EH (cell line): Measurements from ENCODE around the gene RTKN2.
"Not testable (repeated sequence)": the region's sequence is repeated elsewhere in the genome, so short reads cannot be mapped to it uniquely, and the experiment has no call there.

ENCODE experiments used
- DNase-seq: peaks from one replicate; pipeline ENCODE4 v3.0.0-alpha.2; 2015; ENCODE audit warnings: low read depth

The RTKN2 gene, protein sequence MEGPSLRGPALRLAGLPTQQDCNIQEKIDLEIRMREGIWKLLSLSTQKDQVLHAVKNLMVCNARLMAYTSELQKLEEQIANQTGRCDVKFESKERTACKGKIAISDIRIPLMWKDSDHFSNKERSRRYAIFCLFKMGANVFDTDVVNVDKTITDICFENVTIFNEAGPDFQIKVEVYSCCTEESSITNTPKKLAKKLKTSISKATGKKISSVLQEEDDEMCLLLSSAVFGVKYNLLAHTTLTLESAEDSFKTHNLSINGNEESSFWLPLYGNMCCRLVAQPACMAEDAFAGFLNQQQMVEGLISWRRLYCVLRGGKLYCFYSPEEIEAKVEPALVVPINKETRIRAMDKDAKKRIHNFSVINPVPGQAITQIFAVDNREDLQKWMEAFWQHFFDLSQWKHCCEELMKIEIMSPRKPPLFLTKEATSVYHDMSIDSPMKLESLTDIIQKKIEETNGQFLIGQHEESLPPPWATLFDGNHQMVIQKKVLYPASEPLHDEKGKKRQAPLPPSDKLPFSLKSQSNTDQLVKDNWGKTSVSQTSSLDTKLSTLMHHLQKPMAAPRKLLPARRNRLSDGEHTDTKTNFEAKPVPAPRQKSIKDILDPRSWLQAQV

DNA sequence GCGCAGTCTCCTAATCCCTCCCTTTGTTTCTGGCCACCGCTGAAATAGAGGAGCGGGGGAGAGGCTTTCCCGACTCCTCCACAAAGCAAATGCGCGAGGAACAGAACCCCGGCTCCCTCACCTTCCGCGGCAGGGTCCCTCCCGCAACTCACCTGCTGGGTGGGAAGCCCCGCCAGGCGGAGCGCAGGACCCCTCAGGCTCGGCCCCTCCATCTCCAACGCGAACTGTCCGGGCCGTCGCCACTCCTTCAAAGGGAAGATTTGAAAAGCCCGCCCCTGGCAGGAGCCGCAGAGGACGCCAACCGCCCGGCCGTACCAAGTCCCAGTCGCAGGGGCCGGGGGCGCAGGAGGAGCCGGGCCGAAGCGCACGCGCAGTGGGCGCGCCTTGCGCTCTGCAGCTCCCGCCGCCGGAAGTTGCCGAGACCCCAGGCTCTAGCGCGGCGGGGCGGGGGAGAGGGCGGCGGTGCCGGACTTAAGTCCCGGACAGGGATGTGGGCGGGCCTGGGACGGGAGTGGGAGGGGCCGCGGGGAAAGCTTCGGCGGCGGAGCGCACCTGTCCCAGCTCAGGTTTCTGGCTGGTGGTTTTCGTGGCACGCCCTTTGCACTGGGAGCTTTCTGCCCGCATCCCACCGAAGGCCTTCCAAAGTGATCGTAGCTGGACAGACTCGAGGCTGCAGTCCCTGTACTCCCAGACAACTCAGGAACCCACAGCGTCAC lies at the start of gene RTKN2:
TSS of gene RTKN2 (minus strand) at position 446 of the 716 bp plus-strand sequence. CDS start at position 212, 234 bp downstream.
- DNase-seq, result peak; percentile 83

DNA sequence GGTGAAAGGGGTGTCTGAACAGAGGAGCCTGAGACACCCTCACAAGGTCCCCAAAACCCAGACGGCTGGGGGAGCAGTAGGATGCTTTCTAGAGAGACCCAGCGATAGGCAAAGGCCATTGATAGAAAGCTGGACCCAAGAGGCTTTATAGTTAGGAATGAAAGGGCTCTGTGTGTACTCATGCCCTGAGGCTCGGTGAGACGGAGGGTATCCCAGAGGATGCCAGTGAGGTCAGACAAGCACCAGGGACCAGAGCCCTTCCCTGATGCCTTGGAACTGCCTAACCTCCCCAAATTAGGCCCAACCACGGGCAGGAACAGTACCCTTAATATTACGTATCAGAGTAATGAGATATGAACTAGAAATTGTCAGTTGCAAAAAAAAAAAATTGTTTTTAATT lies 48.6 kb upstream of the RTKN2 start:
- DNase-seq, result no peak

DNA sequence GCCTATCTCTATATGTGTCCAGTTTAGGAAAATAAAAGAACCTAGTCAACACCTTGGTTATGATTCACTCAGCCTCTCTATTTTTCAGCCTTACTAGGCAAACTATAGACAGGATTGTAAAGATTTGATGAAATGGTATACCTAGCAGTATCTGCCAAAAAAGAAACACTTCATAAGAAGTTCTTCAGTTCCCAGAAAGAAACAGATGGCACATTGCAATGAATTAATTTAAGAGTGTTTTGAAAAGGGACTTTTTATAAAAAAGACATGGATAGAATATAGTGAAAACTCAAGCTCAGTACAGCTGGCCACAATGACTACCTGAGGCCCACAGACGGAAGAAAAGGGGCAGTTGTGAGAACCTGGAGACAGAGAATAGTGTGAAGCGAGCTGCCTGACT lies 40.6 kb upstream of the RTKN2 start:
- DNase-seq, result no peak

DNA sequence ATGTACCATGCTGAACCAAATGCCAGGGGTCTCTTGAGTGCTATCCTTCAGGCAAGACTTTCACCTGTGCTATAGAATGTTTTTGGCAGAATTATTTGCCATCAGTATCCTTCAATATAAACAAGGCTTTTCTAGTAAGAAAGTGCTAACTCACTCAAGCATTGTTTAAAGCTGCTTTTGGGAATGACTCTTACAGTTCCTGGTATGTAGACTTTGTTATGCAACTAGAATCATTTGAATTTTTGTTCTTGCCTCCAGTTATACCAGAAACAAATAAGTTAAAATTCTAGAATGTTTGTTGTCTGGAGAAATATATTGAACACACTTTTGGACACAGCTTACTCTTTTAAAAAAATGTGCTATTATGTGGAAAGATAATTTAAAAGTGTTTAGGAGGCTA lies 39.5 kb upstream of the RTKN2 start:
- DNase-seq, result peak; percentile 35

DNA sequence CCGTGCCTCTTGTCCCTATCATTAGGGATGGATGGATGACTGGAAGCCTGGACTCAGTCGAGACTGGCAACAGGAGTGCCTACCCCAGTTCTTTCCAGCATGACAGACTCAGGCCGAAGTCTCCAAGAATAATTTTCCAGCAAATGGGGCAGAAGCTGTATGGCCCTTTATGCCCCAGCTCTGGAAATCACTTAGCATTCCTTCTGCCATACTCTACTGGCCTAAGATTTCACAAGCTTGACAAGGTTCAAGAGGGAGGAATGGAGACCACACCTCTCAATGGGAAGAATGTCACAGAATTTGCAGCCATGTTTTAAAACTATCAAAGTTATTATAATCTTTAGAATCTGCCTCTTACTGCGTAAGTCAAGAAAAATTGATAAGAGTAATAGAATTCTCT lies 39.0 kb upstream of the RTKN2 start:
- DNase-seq, result no peak

DNA sequence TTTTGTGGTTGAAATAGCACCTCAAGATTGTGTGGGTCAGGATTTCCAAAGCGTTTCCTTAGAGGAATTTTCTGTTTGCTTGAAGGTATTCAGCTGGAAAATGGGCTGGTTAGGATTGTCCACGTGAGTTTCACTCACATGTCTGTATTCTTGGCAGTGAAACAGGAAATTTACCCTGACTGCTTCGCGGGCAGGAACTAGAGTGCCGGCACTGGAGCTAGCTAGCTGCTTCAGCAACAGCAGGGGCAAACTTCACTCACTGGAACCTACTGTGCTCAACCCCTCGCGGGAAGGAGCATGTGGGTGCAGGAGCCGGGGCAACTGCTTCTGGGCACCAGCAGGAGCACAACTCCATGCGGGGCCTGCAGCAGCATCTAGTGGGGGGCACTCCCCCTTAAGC lies 38.0 kb upstream of the RTKN2 start:
- DNase-seq, result no peak

DNA sequence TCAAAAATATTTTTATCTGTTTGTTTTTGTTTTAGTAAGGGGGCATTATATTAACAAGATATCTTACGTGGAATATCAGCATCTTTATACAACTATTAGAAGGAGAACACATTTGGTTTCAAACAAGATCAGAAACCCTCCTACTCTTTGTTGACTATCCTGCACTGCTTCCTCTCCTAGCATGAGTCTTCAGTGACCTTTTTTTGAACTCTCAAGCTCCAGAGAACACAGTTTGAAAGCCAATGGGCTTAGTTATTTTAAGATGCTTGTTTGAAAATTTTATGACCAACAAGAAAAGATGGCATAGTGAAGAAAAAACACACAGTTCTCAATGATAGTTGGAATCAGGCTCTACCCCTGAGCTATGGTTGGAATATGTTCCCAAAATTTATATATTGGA lies 37.2 kb upstream of the RTKN2 start:
- DNase-seq, result peak; percentile 26

DNA sequence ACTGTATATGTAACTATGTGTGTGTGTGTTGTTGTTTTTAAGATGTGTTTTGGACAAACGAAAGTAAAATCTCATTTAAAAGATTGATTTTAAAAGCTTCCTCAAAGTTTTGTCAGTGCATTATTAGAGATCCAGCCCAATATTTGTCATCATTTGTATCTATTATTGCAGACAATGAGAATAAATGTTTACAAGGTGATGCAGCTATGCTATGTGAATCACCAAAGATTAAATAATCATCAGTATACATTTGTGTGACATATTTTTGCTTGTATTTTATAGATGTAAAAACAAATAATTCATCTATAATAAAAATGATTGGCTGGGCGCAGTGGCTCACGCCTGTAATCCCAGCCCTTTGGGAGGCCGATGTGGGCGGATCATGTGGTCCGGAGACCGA lies 35.3 kb upstream of the RTKN2 start:
- DNase-seq, result no peak

DNA sequence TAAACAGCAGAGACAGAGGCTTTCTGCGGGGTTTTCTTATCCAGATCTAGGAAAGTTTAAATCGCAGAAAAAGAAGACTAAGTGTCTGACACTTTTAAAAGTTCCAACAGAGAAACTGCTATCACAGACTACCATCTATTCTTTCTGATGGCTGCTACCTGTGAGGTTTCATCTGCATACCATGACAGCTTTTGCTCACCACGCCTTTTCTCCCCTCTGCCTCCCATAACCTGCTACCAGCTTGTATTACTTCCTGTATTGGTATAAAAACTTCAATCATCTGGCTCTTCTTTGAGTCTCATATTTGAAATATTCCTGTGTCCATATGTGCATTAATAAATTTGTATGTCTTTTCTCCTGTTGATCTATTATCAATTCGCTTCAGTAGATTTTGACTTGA lies 34.1 kb upstream of the RTKN2 start:
- no peak for DNase-seq

DNA sequence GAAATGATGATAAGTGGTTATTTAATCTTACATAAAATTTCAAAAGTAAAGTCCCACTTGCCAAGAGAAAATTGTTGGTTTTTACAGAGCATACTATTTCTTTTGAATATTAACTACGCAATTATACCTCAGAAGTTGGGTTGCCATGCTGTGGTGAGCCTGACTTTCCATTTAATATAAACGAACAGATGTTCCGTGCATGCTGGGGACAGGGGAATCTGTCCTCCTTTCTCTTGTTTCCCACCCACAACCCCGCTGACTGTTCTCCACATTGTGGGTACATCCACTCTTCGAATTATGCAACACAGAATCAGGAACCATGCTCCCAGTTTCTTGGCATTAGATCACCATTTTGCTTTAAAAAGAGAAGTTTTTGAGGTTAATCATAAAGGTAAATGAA lies 29.2 kb upstream of the RTKN2 start:
- DNase-seq, result no peak

DNA sequence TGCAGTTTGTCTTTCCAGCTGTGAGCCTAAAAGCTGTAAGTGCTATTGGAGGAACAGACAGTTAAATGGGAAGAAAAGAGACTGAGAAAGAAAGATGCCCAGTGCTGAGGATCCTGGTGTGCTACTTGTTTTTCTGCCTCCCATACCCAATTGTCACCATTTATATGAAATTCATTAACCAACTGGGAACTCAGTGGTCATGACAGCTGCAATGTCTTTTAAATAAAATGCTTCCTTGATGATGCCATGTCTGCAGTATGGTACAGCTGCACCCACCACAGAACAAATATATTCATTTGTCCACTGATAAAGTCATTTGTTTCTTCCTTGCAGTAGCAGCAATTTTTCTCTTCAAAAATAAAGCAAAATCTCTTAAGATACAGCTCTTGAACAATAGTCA lies 15.6 kb upstream of the RTKN2 start:
- no peak for DNase-seq

DNA sequence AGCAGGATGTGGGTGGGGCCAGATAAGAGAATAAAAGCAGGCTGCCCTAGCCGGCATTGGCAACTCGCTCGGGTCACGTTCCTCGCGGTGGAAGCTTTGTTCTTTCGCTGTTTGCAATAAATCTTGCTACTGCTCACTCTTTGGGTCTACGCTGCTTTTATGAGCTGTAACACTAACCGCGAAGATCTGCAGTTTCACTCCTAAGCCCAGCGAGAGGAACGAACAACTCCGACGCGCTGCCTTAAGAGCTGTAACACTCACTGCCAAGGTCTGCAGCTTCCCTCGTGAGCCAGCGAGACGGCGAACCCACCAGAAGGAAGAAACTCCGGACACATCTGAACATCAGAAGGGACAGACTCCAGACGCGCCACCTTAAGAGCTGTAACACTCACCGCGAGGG lies 12.7 kb upstream of the RTKN2 start:
- not testable (repeated sequence) for DNase-seq

DNA sequence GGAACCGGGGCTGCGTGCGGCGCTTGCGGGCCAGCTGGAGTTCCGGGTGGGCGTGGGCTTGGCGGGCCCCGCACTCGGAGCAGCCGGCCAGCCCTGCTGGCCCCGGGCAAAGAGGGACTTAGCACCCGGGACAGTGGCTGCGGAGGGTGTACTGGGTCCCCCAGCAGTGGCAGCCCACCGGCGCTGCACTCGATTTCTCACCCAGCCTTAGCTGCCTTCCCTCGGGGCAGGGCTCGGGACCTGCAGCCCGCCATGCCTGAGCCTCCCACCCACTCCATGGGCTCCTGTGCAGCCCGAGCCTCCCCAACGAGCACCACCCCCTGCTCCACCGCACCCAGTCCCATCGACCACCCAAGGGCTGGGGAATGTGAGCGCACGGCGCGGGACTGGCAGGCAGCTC lies 11.7 kb upstream of the RTKN2 start:
- DNase-seq, result not testable (repeated sequence)

DNA sequence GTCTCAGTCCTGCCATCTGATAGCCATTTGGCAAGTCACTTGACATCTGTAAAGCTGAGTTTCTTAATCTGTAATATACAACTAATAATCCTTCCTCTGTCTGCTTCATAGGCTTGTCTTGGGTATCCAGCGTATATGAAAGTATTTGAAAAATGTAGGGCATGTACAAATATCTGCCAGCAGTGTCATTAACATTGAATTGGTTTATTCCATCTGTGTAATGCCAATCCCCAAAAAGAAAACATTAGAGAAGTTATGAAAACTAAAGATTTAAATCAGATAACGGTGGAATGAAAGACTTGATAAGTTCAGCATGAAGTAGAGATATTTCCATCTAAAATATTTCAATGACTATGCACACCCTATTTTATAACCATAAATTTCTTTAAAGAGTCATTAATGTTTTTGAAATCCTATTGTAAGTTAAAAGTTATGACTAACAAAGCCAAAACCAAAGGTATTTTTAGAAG lies 9.8 kb upstream of the RTKN2 start:
- DNase-seq, result peak; percentile 84

DNA sequence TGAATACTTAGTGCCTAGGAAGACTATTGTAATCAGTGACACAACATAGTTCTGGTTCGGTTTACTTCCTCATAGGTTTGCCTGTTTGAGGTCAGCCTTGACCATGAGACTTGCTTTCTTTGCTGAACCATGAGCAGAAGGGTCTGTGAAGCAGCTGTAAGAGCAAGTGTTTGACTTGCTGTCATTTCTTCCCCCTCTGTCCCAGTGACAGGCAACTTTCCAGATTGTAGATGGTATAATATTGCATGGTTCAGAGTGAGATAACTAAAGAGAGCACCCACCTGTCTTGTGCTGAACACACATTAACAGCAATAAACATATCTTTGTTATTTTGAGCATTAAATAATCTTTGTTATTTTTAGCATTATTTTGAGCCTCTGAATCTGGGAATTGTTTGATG lies 9.3 kb upstream of the RTKN2 start:
- no peak for DNase-seq

DNA sequence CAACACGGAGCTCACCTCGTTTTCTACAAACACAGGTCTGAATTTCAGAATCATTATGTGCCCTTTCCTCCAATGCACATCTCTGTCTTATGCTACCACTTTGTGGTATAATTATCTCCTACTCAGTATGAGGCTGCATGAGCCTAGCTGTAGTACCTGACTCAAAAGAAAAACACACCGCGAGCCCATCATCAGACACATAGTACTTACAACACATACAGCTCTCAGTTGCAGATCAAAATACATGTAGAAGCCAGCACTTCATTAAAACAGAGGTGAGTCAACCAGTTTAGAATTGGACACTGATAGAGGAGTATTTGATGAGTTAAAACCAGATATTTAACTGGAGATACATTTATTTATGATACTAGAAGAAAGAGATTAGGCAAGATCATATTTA lies 1.4 kb upstream of the RTKN2 start:
- no peak for DNase-seq

DNA sequence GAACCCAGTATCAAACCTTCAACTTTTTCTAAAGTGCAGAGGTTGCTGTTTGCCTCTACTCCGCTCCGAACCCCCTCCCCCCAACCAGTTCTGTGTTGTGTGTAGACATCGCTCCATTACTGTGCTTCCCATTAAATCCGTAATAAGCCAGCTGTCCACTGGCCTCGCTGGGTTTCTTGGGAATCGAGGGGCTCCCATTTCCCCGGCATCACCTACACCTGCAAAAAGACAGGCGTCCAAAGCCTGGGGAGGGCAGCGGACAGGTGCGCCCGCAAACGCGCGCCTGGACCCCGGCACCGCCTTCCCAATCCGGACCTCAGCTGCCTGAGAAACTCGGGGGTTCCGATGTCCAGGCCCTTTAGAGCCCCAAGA lies 631 bp downstream of the RTKN2 start:
- no peak for DNase-seq

DNA sequence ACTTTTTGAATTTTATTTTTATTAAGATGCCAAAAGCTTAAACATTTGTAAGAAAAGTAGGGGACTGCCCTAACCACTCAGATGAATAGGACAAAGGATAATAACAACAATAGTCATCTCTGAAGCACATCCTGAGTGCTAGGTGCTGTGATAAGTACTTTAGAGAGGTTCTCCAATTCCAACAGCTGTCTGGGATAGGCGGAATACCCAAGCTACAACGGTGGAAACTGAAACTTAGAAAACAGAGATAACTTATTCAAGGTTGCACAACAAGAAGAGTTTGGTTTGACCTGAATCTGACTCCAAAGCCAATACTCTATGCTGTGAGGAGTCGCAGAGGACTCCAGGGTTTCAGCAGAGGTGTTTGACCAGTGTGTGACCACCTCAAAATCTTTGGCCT lies 2.0 kb downstream of the RTKN2 start:
- DNase-seq, result no peak

DNA sequence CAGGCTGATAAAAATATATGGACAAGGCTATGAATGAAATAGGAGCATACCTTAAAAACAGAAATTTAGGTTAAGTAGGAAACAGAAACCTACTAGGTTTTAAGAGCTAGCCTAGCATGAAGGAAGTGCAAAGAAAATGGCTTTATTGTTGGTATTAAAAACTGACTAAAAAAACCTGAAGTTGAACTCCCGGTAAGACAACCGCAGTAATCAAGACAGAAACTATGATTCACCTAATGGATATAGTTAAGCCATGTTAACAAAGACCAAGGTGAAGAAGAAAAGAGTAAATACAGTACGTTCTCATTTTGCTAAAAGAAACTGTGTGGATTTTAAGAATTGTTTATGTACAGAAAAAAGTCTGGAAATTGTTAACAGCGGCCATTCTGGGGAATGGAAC lies 2.5 kb downstream of the RTKN2 start:
- no peak for DNase-seq

DNA sequence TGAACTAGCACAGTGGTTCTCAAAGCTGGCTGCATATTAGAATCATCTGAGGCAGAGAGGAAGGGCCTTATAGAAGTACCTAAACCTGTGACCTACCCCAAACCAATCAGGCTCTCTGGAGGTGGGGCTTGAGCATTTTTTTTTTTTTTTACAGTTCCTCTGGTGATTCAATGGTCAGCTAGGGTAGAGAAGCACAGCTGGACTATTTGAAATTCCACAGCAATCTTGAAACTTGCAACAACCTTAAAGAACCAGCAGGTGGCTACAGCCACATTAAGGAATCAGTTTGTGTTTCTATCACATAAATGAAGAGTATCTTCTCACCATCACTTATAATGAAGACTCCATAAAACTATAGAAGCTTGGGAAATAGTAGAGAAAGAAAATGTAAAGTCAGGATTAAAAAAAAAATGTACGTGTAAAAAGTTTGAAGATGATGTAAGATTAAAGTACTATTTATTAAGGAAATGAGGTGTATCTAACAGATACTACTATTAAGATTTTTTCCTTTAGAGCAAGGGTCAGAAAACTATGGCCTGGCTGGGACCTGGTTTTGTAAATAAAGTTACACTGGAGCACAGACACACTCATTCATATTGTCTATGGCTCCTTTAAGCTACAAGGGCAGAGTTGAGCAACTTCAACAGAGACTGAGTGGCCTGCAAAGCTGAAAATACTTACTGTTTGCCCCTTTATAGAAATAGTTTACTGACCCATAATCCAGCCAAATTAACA lies 3.8 kb downstream of the RTKN2 start:
- peak; percentile 89 for DNase-seq

DNA sequence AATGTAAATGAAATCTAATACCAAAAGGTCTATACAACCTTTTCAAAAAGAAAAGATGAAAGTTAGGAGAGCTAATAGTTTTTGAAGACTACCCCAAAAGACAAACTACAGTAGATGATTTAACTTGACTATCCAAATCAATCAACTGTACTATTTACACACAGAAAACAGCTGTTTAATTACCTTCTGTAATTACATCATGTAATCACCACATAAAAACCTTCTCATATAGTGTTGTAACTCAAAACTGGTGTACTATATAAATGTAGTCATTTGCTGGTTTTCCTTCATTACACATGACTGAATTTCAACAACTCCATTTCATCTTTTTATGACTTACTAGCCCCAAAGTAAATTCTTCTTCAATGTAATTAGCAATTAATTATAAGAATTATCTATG lies 4.5 kb downstream of the RTKN2 start:
- DNase-seq, result no peak

DNA sequence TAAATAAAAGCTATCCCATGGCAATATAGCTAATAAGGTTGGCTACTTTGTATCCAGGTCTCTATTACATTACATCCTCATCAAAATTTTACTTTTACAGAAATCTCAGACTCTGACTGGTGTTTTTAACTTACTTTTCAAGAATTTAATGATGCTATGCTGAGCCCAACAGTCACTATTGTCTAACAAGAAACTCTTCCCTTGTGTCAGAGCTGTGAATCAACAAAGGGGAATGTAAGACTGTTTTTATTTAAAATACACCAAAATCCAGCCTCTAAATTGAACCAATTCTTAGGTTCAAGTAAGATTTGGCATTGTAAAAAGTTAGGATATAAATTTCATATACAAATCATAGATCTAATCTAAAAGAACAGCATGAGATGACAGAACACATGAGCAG lies 7.0 kb downstream of the RTKN2 start:
- DNase-seq, result peak; percentile 62

DNA sequence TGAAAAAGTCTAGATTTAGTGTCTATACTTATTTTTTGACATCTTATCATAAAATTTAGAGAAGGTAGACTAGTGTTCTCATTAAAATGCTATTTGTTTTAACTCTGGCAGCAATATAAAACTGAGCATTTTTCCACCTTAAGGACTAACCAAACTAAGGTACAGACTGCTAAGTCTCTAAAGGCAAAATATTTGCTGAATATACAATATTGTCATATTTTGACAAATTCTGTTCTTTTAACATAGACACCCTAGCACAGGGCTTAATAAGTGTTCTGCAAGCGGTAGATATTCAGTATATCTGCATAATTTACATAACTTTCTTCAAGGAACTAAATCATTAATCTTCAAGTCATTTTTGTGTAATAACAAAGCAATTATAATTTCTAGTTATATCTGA lies 8.6 kb downstream of the RTKN2 start:
- DNase-seq, result no peak
